ENCODE data around the gene AP2A2. TPM values are rescaled to one million over a fixed set of nuclear protein-coding genes. Genes with fewer than 3 reads are reported as not detected.

The AP2A2 gene
- total RNA-seq = 100 to 1,000 TPM in 2 of 4 donors, 10 to 100 TPM in 2; 70.5 to 130 (median 102) TPM

GRCh38 chr11:925496-926301 is at the start of gene AP2A2:
TSS of gene AP2A2 (plus strand) at chr11:925870. CDS start at chr11:926022, 152 bp downstream.
- peak within 1 kb of the TSS; percentile 76 to 99 (median 94) for H3K4me3 ChIP-seq
- WGBS, 2 donors (ENCODE audit: low coverage in 1 of 2) = 0% methylated on average over 24 of the region's 124 CpGs; no CpG with 5 or more reads in 1 of the 2 donors
- TF ChIP-seq EP300 (IDR thresholded peaks at IDR 0.05; ENCODE audit: low read depth) (no peak), POLR2A (IDR thresholded peaks at IDR 0.05) (peak; percentile 52), POLR2AphosphoS5 (IDR thresholded peaks at IDR 0.05) (peak in 2 of 3 donors; percentile 82 to 85), CTCF (IDR thresholded peaks at IDR 0.05) (peak; percentile 54 to 83 (median 75))
- H3K27ac ChIP-seq = peak within 1 kb of the TSS; percentile 94 to 99 (median 98)
- H3K27me3 ChIP-seq = no peaks in the 10 kb centered on the region
- H3K4me1 ChIP-seq = peaks cover 26 to 46% (median 41%) of the 10 kb centered on the region in 4 donors
- H3K9me3 ChIP-seq = no peaks in the 10 kb centered on the region
- in situ Hi-C loops (cut with MboI; ENCODE audit: low pct_ligation_motif_present in 1 of 4, low pct_unique_long_range_greater_than_20kb in 1 of 4, low sequenced_read_pairs in 3 of 4) (no loop called here), intact Hi-C loops (cut with DNase I; ENCODE audit: low total_unique reads) (no loop called here)
- peak; percentile 93 for DNase-seq
- H3K36me3 ChIP-seq = no peaks in the 10 kb centered on the region

- peaks cover 0 to 4% (median 0%) of the 10 kb centered on the region in 4 donors for H3K36me3 ChIP-seq
- in situ Hi-C loops (cut with MboI; ENCODE audit: low pct_ligation_motif_present in 1 of 4, low pct_unique_long_range_greater_than_20kb in 1 of 4, low sequenced_read_pairs in 3 of 4) = loop anchor here in 1 of 4 donors (25.0 kb wide), 1 partner anchor 636 kb away; no protein-coding TSS in a partner anchor
- 87% methylated on average over 12 of the region's 12 CpGs; no CpG with 5 or more reads in 1 of the 2 donors for WGBS, 2 donors (ENCODE audit: low coverage in 1 of 2)
Observed at GRCh38 chr11:876545-876944, 49.1 kb upstream of the AP2A2 start.

GRCh38 chr11:877565-877964 is 48.1 kb upstream of the AP2A2 start:
- H3K36me3 ChIP-seq = peaks cover 0 to 4% (median 1%) of the 10 kb centered on the region in 4 donors
- TF ChIP-seq POLR2AphosphoS5 (IDR thresholded peaks at IDR 0.05) = no peak
- TF ChIP-seq EP300 (IDR thresholded peaks at IDR 0.05; ENCODE audit: low read depth) = no peak
- no peak for TF ChIP-seq POLR2A (IDR thresholded peaks at IDR 0.05)
- TF ChIP-seq CTCF (IDR thresholded peaks at IDR 0.05) = no peak
- no peak for DNase-seq
- H3K4me3 ChIP-seq = no peak overlapping the region
- H3K4me1 ChIP-seq = no peaks in the 10 kb centered on the region
- 94 to 97% methylated on average over 9 to 11 of the region's 11 CpGs for WGBS, 2 donors (ENCODE audit: low coverage in 1 of 2)
- H3K9me3 ChIP-seq = no peaks in the 10 kb centered on the region
- in situ Hi-C loops (cut with MboI; ENCODE audit: low pct_ligation_motif_present in 1 of 4, low pct_unique_long_range_greater_than_20kb in 1 of 4, low sequenced_read_pairs in 3 of 4) = loop anchor here in 1 of 4 donors (25.0 kb wide), 1 partner anchor 635 kb away; no protein-coding TSS in a partner anchor
- intact Hi-C loops (cut with DNase I; ENCODE audit: low total_unique reads) = no loop called here
- no peaks in the 10 kb centered on the region for H3K27me3 ChIP-seq
- H3K27ac ChIP-seq = no peak overlapping the region

More at GRCh38 chr11:876545-876944, 49.1 kb upstream of the AP2A2 start:
- no peak overlapping the region for H3K4me3 ChIP-seq
- H3K27me3 ChIP-seq = no peaks in the 10 kb centered on the region
- H3K27ac ChIP-seq = no peak overlapping the region
- DNase-seq = no peak
- intact Hi-C loops (cut with DNase I; ENCODE audit: low total_unique reads) = no loop called here
- H3K9me3 ChIP-seq = no peaks in the 10 kb centered on the region
- no peak for TF ChIP-seq POLR2AphosphoS5 (IDR thresholded peaks at IDR 0.05)
- no peak for TF ChIP-seq CTCF (IDR thresholded peaks at IDR 0.05)
- TF ChIP-seq EP300 (IDR thresholded peaks at IDR 0.05; ENCODE audit: low read depth) = no peak
- no peak for TF ChIP-seq POLR2A (IDR thresholded peaks at IDR 0.05)
- H3K4me1 ChIP-seq = no peaks in the 10 kb centered on the region

- TF ChIP-seq POLR2A (IDR thresholded peaks at IDR 0.05) (no peak), POLR2AphosphoS5 (IDR thresholded peaks at IDR 0.05) (no peak), EP300 (IDR thresholded peaks at IDR 0.05; ENCODE audit: low read depth) (no peak)
- Histone ChIP-seq H3K4me3 (no peak overlapping the region), H3K27ac (no peak overlapping the region), H3K36me3 (peaks cover 0 to 8% (median 2%) of the 10 kb centered on the region in 4 donors), H3K9me3 (no peaks in the 10 kb centered on the region), H3K27me3 (no peaks in the 10 kb centered on the region), H3K4me1 (no peaks in the 10 kb centered on the region)
- intact Hi-C loops (cut with DNase I; ENCODE audit: low total_unique reads) = no loop called here
- 85 to 91% methylated on average over 4 to 14 of the region's 14 CpGs for WGBS, 2 donors (ENCODE audit: low coverage in 1 of 2)
- DNase-seq = no peak
- in situ Hi-C loops (cut with MboI; ENCODE audit: low pct_ligation_motif_present in 1 of 4, low pct_unique_long_range_greater_than_20kb in 1 of 4, low sequenced_read_pairs in 3 of 4) = loop anchor here in 1 of 4 donors (25.0 kb wide), 1 partner anchor 632 kb away; no protein-coding TSS in a partner anchor
Observed at GRCh38 chr11:880447-880846, 45.2 kb upstream of the AP2A2 start.
